Activated CD4-positive, alpha-beta T cell treated with anti-CD3 and anti-CD28 coated beads, Interleukin-2, amount 10 ng/mL, durations not matched to agents 24 days and 14 days (primary cell): ENCODE measurements around the gene HTR3B. TPM values are rescaled to one million over a fixed set of nuclear protein-coding genes. Genes with fewer than 3 reads are reported as not detected.
"Not testable (repeated sequence)": the region's sequence is repeated elsewhere in the genome, so short reads cannot be mapped to it uniquely, and the experiment has no call there.

ENCODE experiments used
- DNase-seq: peaks from one replicate; pipeline ENCODE4 v3.0.0; 2022
- H3K27ac Mint-ChIP-seq: one replicate; pipeline ENCODE4 v1.8.0; 2022; ENCODE audit warnings: mild to moderate bottlenecking, mixed read lengths
- H3K27me3 Mint-ChIP-seq: one replicate; pipeline ENCODE4 v1.8.0; 2022; ENCODE audit warnings: mixed read lengths
- H3K36me3 Mint-ChIP-seq: one replicate; pipeline ENCODE4 v1.8.0; 2022; ENCODE audit warnings: low read depth, mild to moderate bottlenecking, mixed read lengths
- H3K4me1 Mint-ChIP-seq: one replicate; pipeline ENCODE4 v1.8.0; 2021; ENCODE audit warnings: mixed read lengths
- H3K4me3 Mint-ChIP-seq: one replicate; pipeline ENCODE4 v1.8.0; 2022; ENCODE audit warnings: mild to moderate bottlenecking, moderate library complexity, mixed read lengths
- H3K9me3 Mint-ChIP-seq: one replicate; pipeline ENCODE4 v1.8.0; 2021; ENCODE audit warnings: mixed read lengths
- intact Hi-C: fragments of 100-400 bp; cut with micrococcal nuclease; formaldehyde crosslinking; loops from one replicate; pipeline ENCODE4 v1.15.1; 2023
- total RNA-seq: library from RNA; stranded (reverse); gene quantifications from 2 replicates; pipeline ENCODE4 v1.2.3, GENCODE V29; 2022

Gene HTR3B
- total RNA-seq, 1 donor from 2014 or later: not detected

- intact Hi-C loops: loop anchor here (1.0 kb wide), 1 partner anchor 365 kb away; no protein-coding TSS in a partner anchor
- Mint-ChIP-seq H3K27ac (no peak overlapping the region), H3K4me3 (no peak overlapping the region), H3K36me3 (no peaks in the 10 kb centered on the region), H3K4me1 (peaks cover 1% of the 10 kb centered on the region), H3K27me3 (peaks cover 3% of the 10 kb centered on the region), H3K9me3 (no peaks in the 10 kb centered on the region)
- peak; percentile 76 for DNase-seq
Measured at GRCh38 chr11:113896156-113896879, 8.3 kb upstream of the HTR3B start.

DNA sequence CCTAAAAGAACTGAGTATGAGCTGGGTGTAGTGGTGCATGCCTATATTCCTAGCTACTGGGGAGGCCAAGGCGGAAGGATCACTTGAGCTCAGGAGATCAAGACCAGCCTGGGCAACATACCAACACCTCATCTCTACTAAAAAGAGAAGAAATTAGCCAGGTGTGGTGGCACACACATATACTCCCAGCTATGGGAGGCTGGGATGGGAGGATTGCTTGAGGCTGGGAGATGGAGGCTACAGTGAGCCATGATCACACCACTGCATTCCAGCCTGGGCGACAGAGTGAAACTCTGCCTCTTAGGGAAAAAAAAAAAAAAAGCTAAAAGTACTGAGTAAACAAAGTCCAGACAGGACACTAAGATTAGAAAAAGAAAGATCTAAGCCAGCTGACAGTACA, 3.5 kb upstream of the HTR3B start:
- intact Hi-C loops: no loop called here
- Mint-ChIP-seq H3K27ac (no peak overlapping the region), H3K4me3 (no peak overlapping the region), H3K9me3 (no peaks in the 10 kb centered on the region), H3K36me3 (no peaks in the 10 kb centered on the region), H3K4me1 (peaks cover 1% of the 10 kb centered on the region), H3K27me3 (peaks cover 20% of the 10 kb centered on the region)
- no peak for DNase-seq

DNA sequence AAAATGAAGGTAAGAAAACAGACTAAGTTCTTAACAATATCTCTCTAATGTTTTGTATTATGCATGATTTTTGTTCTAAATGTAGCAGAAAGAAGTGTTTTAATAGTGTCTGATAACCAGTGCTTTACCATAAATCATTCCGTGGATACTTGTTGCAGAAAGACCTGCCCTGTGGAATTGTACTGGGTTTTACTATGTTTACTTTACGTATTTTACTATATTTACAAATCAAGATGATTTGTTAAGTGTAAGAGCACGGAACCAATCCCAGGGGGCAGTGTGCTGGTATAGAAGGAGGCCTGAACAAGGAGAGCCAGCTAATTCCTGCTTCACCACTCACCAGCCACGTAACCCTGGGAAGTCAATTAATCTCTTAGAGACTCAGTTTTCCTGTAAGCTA, 1.4 kb downstream of the HTR3B start:
- Mint-ChIP-seq H3K27ac (no peak overlapping the region), H3K4me1 (no peaks in the 10 kb centered on the region), H3K4me3 (no peak overlapping the region), H3K27me3 (peaks cover 42% of the 10 kb centered on the region), H3K9me3 (no peaks in the 10 kb centered on the region), H3K36me3 (no peaks in the 10 kb centered on the region)
- intact Hi-C loops: no loop called here
- no peak for DNase-seq

DNA sequence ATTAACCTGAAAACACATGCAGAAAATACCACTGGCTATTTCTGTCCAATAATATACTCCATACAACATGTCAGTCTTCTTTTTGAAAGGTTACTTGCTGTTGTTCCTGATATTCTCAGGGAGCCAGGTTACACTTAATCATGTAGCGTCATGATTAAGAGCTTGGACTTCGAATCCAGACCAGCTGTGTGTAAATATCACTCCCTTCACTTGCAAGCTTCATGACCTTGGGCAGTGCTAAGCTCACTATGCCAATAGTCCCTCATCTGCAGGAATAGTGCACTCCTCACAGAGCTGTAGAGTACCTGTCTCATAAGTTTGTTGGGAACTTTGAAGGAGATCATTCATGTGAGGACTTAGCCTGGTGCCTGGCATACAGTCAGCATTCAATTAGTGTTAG, 1.9 kb downstream of the HTR3B start:
- no peak overlapping the region for H3K4me3 Mint-ChIP-seq

GRCh38 chr11:113907152-113907551, 2.6 kb downstream of the HTR3B start:
- H3K4me1 Mint-ChIP-seq: no peaks in the 10 kb centered on the region
- no peak overlapping the region for H3K27ac Mint-ChIP-seq
- peaks cover 35% of the 10 kb centered on the region for H3K27me3 Mint-ChIP-seq
- intact Hi-C loops: no loop called here
- no peak for DNase-seq
- H3K36me3 Mint-ChIP-seq: no peaks in the 10 kb centered on the region
- no peak overlapping the region for H3K4me3 Mint-ChIP-seq
- no peaks in the 10 kb centered on the region for H3K9me3 Mint-ChIP-seq

More for the DNA sequence above, 1.9 kb downstream of the HTR3B start:
- Mint-ChIP-seq H3K27me3 (peaks cover 39% of the 10 kb centered on the region), H3K9me3 (no peaks in the 10 kb centered on the region), H3K27ac (no peak overlapping the region), H3K4me1 (no peaks in the 10 kb centered on the region), H3K36me3 (no peaks in the 10 kb centered on the region)
- intact Hi-C loops: no loop called here
- DNase-seq: no peak

DNA sequence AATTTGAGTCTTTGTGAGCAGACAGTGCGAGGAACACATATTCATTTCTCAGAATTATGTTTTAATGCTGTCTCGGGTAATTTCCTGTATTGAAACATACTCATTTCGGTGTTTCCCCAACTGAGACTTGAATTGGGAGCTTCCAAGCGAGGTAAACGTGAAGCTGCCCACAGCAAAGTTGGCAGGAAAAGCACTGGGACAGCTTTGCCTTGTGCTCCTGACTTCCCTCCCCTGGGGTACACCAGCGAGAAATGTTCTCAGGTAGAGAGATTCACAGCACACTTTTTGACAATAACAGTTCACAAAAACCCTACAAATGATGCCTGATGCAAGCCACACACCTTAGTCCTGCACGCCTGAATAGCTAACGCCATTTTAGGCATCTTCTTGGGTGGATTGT, 3.1 kb downstream of the HTR3B start:
- H3K27ac Mint-ChIP-seq: no peak overlapping the region
- no peaks in the 10 kb centered on the region for H3K4me1 Mint-ChIP-seq
- H3K36me3 Mint-ChIP-seq: no peaks in the 10 kb centered on the region
- intact Hi-C loops: no loop called here
- no peaks in the 10 kb centered on the region for H3K9me3 Mint-ChIP-seq
- H3K27me3 Mint-ChIP-seq: peaks cover 32% of the 10 kb centered on the region
- no peak overlapping the region for H3K4me3 Mint-ChIP-seq
- no peak for DNase-seq

GRCh38 chr11:113908098-113908497, 3.5 kb downstream of the HTR3B start:
- no peak for DNase-seq
- Mint-ChIP-seq H3K9me3 (no peaks in the 10 kb centered on the region), H3K27me3 (peaks cover 32% of the 10 kb centered on the region), H3K36me3 (no peaks in the 10 kb centered on the region), H3K4me3 (no peak overlapping the region), H3K27ac (no peak overlapping the region), H3K4me1 (no peaks in the 10 kb centered on the region)
- intact Hi-C loops: no loop called here

DNA sequence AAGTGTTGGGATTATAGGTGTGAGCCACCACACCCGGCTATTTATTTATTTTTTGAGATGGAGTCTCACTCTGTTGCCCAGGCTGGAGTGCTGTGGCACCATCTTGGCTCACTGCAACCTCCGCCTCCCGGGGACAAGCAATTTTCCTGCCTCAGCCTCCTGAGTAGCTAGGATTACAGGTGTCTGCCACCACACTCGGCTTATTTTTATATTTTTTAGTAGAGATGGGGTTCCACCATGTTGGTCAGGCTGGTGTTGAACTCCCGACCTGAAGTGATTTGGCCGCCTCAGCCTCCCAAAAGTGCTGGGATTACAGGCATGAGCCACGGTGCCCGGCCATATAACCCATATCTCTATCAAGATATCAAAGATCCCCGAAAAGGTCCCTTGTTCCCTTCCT, 6.9 kb downstream of the HTR3B start:
- H3K36me3 Mint-ChIP-seq, H3K4me3 Mint-ChIP-seq, H3K9me3 Mint-ChIP-seq, DNase-seq, H3K4me1 Mint-ChIP-seq, H3K27ac Mint-ChIP-seq, intact Hi-C loops: not testable (repeated sequence)
- H3K27me3 Mint-ChIP-seq: peaks cover 22% of the 10 kb centered on the region

DNA sequence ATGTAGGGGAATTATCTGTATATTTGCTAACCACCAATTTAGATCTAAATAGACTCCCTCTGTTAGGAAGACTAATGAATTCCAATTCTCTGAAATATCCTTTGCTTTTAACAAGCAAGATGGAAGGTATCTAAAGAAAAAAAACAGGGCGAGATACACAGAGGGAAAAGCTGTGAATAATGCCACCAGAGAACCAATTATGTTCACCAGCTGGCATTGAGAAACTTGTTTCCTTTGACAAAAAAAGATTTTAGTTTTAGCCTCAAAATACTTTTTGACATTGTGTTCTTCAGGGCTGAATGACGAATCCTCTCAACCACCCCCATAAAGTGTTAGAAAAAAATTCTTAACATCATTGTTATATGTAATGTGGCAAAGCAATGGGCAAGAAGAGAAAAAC, 19.0 kb downstream of the HTR3B start:
- Mint-ChIP-seq H3K4me3 (no peak overlapping the region), H3K36me3 (no peaks in the 10 kb centered on the region), H3K4me1 (no peaks in the 10 kb centered on the region), H3K27ac (no peak overlapping the region), H3K27me3 (peaks cover 8% of the 10 kb centered on the region), H3K9me3 (no peaks in the 10 kb centered on the region)
- intact Hi-C loops: no loop called here
- DNase-seq: no peak

DNA sequence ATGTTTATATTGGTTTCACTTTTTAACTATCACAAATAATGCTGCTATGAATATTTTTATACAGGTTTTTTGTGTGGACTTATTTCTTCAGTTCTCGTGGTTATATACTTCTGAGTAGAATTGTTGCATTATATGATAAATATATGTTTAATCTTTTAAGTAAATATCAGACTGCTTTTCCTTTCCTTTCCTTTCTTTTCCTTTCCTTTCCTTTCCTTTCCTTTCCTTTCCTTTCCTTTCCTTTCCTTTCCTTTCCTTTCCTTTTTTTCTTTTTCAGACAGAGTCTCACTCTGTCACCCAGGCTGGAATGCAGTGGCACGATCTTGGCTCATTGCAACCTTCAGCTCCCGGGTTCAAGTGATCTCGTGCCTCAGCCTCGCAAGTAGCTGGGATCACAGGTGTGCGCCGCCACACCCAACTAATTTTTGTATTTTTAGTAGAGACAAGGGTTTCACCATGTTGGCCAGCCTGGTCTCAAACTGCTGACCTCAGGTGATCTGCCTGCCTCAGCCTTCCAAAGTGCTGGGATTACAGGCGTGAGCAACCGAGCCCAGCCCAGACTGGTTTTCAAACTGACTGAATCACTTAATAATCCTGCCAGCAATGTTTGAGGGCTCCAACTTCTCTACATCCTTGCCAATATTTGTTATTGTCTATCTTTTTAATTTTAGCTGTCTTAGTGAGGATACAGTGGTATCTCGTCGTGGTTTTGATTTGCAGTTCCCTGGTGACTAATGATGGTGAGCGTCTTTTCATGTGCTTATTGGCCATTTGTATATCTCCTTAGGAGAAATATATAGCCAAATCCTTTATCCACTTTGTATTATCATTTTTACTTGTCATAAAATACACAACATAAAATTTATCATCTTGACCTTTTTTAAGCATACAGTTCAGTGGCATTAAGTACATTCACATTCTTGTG, 21.9 kb downstream of the HTR3B start:
- intact Hi-C loops: no loop called here
- Mint-ChIP-seq H3K4me3 (no peak overlapping the region), H3K9me3 (no peaks in the 10 kb centered on the region), H3K27ac (no peak overlapping the region), H3K36me3 (no peaks in the 10 kb centered on the region), H3K4me1 (no peaks in the 10 kb centered on the region), H3K27me3 (peaks cover 12% of the 10 kb centered on the region)
- no peak for DNase-seq

DNA sequence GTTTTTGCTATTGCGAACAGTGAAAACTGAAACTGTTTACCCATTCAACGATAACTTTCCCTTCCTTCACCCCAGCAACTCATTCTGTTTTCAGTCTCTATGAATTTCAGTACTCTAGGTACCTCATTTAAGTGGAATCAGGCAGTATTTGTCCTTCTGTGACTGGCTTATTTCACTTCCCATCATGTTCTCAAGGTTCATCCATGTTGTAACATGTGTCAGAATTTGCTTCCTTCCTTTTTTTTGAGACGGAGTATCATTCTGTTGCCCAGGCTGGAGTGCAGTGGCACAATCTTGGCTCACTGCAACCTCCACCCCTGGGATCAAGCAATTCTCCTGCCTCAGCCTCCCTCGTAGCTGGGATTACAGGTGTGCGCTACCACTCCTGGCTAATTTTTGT, 23.7 kb downstream of the HTR3B start:
- Mint-ChIP-seq H3K4me1 (no peaks in the 10 kb centered on the region), H3K9me3 (no peaks in the 10 kb centered on the region), H3K36me3 (no peaks in the 10 kb centered on the region), H3K27ac (no peak overlapping the region), H3K27me3 (peaks cover 17% of the 10 kb centered on the region), H3K4me3 (no peak overlapping the region)
- DNase-seq: no peak
- intact Hi-C loops: no loop called here

- intact Hi-C loops: no loop called here
- Mint-ChIP-seq H3K9me3 (no peaks in the 10 kb centered on the region), H3K4me3 (no peak overlapping the region), H3K27me3 (peaks cover 13% of the 10 kb centered on the region), H3K27ac (no peak overlapping the region), H3K4me1 (no peaks in the 10 kb centered on the region), H3K36me3 (no peaks in the 10 kb centered on the region)
- no peak for DNase-seq
Measured at GRCh38 chr11:113932788-113933187, 28.2 kb downstream of the HTR3B start.

DNA sequence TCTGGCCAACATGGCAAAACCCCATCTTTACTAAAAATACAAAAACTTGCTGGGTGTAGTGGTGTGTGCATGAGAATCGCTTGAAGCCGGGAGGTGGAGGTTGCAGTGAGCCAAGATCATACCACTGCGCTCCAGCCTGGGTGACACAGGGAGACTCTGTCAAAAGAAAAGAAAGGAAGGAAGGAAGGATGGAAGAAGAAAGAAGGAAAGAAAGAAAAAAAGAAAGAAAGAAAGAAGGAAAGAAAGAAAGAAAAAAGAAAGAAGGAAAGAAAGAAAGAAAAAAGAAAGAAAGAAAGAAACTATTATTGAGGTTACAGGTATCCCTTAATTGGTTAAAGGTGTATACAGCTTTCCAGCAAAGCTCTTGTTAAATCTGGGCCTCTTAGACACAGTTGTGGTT, 29.6 kb downstream of the HTR3B start:
- intact Hi-C loops, H3K9me3 Mint-ChIP-seq, DNase-seq, H3K27me3 Mint-ChIP-seq, H3K27ac Mint-ChIP-seq, H3K36me3 Mint-ChIP-seq, H3K4me1 Mint-ChIP-seq, H3K4me3 Mint-ChIP-seq: not testable (repeated sequence)

DNA sequence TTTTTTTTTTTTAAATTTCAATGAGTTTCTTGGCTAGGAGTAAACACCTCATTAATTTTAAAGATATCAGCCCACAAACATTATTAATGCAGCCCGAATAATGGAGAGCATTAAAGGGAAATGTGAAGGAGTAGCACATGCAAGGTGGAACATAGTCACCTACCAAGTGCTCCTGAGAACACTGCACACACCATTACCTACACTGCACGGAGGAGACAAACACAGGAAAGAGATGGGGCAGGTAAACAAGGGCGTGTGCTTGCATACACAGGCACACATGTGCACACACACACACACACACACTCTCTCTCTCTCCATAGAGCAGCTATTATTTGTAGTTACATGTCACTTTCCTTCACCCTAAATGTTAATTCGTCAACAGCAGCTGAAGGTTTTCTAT, 30.2 kb downstream of the HTR3B start:
- DNase-seq: no peak
- intact Hi-C loops: no loop called here
- H3K36me3 Mint-ChIP-seq: no peaks in the 10 kb centered on the region
- no peaks in the 10 kb centered on the region for H3K4me1 Mint-ChIP-seq
- no peaks in the 10 kb centered on the region for H3K9me3 Mint-ChIP-seq
- no peak overlapping the region for H3K27ac Mint-ChIP-seq
- H3K27me3 Mint-ChIP-seq: peaks cover 8% of the 10 kb centered on the region
- no peak overlapping the region for H3K4me3 Mint-ChIP-seq
